ENCODE results near the gene HS6ST3.

The HS6ST3 gene

DNA sequence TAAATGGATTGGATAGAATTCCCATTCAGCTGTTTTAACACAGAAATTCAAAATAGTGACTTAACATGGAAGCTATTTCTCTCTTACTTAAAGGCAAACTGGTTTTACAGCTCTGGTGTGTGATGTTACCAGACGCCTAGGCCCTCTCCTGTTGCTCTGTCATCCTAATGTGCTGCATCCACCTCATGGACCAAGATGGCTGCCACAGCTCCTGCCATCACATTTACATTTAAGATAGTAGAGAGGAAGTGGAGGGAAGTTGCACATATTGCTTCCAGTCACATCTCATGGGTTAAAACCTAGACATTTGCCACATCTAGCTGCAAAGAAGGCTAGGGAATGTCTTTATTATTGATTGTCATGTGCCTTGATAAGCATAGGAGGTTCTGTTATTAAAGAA, 746.8 kb downstream of the HS6ST3 start:
- no peak for DNase-seq (ENCODE audit: low spot score)

DNA sequence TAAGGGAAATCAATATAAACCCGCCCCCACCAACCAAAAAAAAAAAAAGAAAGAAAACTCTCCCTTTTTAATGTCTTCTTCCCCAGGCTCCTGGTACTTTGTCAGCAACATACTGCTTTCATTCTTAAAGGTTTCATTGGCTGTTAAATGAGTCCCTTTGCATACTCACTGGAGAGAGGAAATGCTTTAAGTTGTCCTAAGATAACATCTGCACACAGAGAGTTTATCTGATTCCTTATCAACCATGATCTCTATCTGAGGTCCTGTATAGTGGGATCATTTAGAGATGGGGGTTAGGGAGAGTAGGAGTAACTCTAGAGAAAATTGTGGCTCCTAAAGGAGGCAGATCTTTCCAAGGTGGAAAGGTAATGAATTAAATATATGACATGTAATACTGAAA, 747.9 kb downstream of the HS6ST3 start:
- DNase-seq (ENCODE audit: low spot score), result no peak

DNA sequence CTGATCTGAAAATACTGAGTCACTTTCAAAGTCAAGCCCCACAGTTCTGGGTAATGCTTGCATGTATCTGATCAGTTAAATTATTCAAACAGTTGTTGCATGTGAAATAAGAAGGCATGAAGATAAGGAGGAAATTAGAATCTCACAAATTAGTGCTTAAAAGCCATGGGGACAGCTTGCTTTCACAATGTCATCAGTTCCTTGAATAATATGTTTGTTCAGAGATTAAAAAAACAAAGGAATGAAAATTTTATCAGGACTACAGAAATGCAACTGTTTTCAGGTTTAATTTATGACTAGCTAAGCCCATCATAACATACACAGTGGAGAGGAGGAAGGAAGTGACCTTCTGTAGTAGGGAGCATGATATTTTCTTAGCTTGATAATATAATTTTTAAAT, 754.3 kb downstream of the HS6ST3 start:
- DNase-seq (ENCODE audit: low spot score), result no peak

DNA sequence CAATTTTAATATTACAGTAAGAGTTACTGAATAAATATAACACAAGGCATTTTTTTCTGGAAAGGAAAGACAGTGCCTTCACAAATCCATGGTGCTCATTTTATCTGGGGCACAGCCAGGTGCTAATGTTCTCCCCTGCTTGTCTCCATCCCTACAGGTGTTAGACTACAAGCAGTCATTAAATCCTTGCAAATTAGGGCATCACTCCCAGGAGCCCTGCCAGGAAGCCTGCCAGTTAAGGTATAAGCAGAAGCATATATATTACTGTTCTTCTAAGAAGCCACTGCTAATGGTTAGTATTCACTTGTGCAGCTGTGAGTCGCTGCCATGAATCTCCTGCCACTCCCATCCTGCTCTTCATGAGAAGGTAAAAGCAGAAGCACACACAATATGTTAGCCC, 754.7 kb downstream of the HS6ST3 start:
- DNase-seq (ENCODE audit: low spot score), result no peak

DNA sequence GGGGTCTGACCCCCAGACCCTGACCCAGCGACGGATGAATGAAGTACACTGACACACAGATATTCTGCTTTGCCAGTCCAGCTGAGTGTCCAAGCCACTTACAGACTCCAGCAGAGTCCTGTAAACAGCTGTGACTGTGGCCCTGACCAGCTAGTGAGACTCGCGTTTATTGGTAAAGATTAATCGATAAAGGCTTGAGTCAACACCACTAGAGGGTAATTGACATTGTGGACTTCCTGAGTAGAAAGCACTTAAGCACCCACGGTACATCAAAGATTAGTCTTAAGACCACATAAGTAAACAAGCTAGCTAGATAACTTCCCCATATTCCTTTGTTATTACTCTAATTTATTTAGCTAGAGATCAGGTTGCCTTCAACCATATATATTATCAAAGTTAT, 758.4 kb downstream of the HS6ST3 start:
- no peak for DNase-seq (ENCODE audit: low spot score)

DNA sequence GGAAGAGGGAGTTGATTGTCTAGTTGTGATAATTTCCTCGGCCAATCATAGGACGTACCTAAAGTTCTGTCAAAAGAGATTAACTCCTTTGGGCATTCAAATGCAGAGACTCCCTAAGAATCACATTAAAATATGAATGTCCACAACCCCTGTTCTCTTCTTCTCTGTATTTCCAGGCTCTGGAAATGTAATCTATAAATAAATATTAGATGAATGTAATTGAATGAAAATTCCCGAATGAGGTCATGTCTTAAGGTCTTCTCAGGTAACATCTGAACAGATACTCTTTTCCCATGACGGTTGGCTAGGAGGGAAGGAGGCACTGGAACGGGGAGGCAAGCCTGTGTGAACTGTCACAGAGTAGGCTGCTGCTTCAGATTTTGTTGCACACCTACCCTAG, 759.2 kb downstream of the HS6ST3 start:
- DNase-seq (ENCODE audit: low spot score), result no peak

DNA sequence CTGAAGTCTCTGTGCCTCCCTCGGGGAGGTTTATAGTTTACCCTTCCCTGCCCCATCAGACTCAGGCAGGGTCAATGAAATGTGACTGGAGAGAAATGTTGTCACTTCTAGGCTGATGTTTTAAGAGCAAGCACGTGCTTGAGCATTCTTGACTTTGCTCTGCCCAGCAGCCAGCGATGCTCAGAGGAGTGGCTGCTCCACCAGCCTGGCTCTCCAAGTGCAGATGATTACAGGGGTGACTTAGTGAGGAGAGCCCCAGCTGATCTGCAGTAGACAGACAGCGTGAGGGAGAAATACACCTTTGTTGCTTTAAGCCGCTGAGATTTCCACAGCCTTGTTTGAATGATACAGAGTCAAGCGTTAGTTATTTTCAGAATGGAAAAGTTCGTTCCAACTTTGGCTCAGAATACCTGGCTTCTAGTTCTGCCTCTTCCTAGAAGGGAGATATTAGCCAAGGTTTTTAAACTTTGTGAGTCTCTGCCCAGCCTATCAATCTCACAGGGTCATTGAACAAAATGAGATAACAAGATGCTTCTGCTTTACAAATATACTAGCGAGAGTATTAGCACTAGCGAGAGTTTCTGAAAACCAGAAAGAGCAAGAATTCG, 760.7 kb downstream of the HS6ST3 start:
- DNase-seq (ENCODE audit: low spot score), result no peak

DNA sequence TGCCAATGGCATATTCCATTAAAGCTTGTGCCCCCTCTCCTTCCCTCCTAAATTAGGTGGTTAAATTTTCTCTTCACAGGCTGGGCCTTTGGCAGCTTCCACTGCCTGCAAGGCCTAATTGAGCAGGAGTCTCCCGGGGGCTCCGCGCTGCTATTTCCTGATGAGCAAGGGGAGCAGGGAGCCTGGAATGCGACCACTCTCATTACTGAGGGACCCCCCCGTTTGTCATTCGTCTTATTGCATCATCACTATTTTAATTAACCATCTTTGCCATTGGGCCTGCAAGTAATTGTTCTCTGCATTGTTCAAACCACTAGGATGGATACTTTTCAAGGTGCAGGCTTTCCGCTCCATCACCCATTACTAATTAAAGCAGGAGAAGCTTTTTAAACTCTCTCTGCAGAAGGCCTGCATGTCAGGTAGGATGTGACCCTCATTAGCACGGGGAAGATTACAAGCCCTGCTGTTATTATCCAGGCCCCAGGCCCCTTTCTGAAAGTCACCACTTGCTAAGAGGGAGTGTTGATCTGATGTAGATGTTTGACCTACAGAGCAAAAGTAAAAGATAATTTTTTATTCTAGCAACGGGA, 762.0 kb downstream of the HS6ST3 start:
- DNase-seq (ENCODE audit: low spot score), result no peak

DNA sequence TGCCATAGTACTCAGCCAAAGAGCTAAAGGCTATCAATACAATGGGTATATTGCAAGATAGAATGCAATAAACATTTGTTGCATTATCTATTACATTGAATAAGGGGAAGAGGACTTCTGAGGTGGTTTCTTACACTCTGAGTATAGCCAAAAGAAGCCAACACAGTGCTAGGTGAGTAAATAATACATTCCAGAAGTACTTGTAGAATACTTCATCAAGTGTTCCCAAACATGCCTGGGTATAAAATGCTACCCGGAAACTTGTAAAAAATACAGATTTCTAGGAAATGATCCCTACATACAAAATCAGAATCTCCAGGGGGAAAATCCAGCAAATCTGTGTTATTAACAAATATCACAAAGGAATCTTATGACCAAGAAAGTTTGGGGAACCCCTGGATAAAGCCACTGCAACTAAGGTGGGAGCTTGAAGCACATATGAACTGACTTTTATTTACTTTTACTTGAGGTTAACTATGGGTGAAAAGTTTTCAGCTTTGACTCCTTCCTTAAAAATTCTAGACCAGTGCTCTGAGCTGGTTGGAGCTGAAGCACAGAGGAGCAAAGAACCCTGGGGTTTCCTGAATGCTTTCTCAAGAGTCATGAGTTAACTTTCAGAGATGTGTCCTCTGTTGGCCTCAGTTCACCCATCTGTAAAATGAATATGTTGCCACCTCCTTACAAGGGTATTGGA, 768.4 kb downstream of the HS6ST3 start:
- no peak for DNase-seq (ENCODE audit: low spot score)

DNA sequence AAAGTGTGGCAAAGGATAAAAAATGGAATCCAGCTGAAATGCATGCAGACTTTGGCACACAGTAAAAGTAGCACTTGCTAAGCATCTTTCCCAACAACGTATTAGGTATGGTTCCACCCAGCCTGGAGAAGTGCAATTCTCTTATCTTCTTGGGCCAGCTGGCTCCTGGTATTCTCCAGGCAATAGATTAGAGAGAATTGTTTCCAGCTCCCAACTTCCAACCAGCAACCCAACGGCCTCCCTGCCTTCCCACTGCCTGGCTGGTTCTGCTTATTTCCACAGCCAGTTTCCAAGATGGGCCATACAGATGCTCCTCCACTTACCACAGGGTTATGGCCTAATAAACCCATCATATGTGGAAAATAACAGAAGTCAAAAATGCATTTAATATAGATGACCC, 771.0 kb downstream of the HS6ST3 start:
- no peak for DNase-seq (ENCODE audit: low spot score)

DNA sequence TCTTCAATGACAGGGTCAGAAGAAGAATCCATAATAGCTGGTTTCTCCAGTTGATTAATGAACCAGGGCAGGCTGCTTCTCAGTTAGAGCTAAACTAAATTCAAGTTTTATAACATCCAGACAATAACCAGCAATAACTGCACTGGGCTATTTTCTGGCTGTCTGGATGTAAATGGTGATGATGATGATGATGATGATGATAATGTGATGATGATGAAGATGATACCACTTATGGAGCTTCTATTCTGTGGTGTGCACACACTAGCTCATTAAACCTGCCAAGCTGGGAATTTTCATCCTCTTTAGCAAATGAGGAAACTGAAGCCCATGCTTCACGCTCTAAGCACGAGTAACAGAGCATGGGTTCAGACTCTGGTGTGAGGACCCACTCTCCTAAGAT, 772.2 kb downstream of the HS6ST3 start:
- no peak for DNase-seq (ENCODE audit: low spot score)

DNA sequence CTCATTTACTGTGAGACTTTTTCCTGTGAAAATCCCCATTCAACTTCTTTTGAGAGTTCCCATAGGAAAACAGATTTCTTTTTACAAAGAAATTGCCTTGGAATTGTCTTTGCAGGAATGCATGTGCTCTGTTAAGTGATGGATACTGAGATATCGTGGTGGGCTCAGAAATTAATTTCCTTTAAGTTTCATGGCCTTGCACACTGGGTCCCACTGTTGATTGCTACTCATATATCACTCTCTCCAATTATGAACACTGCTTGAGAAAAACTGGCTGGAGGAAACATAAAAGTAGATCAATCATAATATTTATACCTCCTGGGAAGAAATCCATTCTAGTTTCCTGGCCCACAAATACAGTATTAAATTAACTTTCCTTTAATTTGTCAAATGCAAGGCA, 773.1 kb downstream of the HS6ST3 start:
- no peak for DNase-seq (ENCODE audit: low spot score)

DNA sequence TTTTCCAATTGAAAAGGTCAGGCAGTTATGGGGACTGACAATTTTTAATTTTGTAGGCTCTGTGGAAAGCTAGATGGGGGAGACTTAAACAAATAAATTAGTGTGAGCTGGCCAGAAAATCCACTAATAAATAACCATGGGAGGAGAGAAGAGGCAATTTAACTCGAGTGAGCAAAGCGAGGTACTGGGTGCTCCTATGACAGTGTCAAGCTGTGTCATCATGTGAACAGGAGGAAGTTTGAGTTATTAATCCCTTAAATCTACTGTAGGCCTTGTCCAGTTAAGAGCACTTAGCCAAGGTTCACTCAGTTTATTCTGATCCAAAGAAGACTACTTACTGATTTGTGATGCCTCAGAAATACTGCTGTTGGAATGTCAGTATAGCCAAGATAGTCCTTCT, 781.6 kb downstream of the HS6ST3 start:
- DNase-seq (ENCODE audit: low spot score), result no peak

DNA sequence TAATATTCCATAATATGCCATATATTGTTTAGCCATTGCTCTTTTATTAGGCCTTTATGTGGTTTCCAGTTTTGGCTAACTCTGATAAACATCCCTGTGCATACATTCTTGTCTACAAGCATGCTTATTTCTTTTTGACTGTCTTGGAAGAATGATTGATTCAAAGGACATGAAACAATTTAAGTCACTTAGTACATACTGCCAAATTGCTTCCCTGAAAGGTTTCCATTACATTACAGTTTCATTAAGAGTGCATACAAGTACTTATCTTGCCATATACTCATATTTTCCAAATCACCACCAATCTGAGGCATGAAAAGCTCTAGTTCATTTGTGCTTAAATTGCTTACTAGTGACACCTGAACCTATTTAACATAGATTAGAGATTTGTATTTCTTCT, 790.5 kb downstream of the HS6ST3 start:
- DNase-seq (ENCODE audit: low spot score), result no peak
